ENCODE data around the gene EEA1.

The EEA1 gene

GRCh38 chr12:92938638-92939037 lies 9.5 kb upstream of the EEA1 start:
- in situ Hi-C loops (cut with MboI; ENCODE audit: low sequenced_read_pairs) = no loop called here

GRCh38 chr12:92938018-92938417 lies 8.9 kb upstream of the EEA1 start:
- in situ Hi-C loops (cut with MboI; ENCODE audit: low sequenced_read_pairs) = no loop called here

DNA sequence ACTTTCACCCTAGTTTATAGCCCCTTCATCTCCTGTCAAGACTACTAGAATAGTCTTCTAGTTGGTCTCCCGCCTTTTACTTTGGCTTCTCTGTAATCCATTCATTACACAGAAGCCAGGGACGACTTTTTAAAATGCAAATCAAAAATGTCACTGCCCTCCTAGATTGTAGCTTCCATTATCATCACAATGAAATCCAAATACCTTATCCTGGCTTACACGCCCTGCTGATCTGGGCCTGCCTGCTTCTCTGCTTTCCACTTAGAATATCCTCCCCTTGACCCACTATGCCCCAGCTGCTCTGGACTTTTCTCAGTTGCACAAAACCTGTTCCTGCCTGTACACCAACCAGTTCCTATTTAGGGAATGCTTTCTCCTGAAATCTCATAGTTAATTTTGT lies 4.5 kb upstream of the EEA1 start:
- in situ Hi-C loops (cut with MboI; ENCODE audit: low sequenced_read_pairs) = no loop called here

DNA sequence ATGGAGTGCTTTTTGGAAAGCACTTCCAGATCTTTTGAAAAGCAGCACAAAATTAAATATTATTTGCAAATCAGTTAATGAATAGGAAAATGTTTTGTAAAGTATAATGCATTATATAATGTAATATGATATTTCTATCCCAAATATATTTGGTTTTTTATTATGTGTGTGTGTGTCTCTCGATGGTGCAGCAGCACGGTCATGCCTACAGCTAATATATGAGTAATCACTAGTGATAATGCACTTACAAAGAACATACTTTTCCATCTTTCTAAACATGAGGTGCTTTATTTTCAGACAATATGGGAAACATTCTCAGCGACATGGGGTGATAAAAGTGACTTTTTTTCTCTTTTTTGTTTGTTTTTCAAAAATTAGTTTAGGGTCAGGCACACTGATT lies 1.3 kb upstream of the EEA1 start:
- in situ Hi-C loops (cut with MboI; ENCODE audit: low sequenced_read_pairs) = no loop called here

GRCh38 chr12:92929983-92930382 lies 888 bp upstream of the EEA1 start:
- in situ Hi-C loops (cut with MboI; ENCODE audit: low sequenced_read_pairs) = no loop called here

GRCh38 chr12:92928421-92928961 lies 604 bp downstream of the EEA1 start:
- in situ Hi-C loops (cut with MboI; ENCODE audit: low sequenced_read_pairs) = no loop called here

DNA sequence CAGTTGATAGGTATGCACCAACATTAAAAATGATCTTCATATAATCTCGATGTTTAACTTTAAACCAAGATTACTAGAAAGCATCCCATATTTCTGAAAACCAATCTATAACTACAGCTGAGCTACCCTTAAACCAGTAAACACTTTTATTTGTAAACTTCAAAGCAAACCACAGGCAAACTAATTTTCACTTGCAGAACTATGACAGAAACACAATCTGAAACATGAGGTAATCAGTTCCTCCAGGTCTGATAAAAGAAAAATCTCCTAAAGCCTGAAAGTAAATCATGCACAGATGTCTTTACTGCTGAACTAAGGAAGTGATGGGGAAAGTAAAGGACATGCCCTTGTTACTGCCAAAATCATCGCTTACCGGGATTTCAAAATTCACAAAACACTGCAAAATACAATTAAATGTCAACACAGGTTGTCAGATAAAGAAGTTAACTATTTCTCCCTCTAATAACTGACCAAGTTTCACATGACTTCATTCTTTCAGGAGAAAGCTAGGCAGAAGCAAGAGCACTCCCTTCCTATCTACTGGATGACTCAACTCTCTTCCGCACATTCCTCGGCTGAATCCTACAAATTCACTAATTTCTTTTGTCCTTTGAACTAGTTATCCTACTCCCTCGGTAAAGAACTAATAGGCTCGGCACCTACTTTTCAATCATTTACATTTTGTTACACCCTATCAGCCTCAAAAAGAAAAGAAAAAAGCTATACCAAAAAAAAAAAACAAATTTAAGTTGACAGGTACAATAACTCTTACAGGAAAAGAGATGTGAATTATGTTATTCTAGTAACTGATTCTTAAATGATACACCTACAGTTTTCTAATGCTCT lies 1.4 kb downstream of the EEA1 start:
- in situ Hi-C loops (cut with MboI; ENCODE audit: low sequenced_read_pairs) = no loop called here

- in situ Hi-C loops (cut with MboI; ENCODE audit: low sequenced_read_pairs) = no loop called here
Measured at GRCh38 chr12:92927055-92927435, 2.0 kb downstream of the EEA1 start.

DNA sequence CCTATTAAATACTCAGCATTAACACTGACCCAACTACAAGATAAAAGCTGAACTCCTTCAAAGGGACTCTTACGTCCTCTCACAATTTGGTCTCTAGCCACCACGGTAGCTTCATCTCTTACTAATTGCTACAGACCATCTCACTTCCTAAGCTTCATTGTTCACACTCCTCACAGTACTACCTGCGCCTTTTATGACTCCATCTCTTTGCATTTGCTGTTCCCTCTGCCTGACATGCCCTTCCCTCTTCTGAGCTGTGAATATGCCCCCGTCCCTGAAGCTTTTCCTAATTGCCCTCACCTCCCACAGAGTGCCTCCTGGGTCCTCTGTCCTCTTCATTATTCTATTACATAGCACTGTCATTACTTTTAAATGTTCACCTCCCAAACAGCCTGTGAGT lies 2.5 kb downstream of the EEA1 start:
- in situ Hi-C loops (cut with MboI; ENCODE audit: low sequenced_read_pairs) = no loop called here

DNA sequence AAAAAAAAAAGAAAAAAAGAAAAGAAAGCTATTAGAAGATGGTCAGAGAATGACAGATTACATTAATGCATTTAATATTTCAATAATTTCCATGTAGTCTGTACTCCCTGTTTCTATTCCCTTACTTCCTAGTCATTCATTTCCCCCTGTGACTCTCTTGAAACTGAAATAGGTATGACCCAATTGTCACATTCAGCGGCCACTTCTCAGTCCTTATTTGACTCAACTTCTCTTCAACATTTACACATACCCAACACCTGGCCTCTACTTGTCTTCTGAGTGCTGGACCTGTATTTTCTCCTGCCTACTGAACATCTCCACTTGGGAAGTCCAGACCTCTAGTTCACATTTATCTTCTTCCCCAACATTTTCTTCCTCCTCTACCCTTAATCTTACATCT lies 7.2 kb downstream of the EEA1 start:
- in situ Hi-C loops (cut with MboI; ENCODE audit: low sequenced_read_pairs) = no loop called here

DNA sequence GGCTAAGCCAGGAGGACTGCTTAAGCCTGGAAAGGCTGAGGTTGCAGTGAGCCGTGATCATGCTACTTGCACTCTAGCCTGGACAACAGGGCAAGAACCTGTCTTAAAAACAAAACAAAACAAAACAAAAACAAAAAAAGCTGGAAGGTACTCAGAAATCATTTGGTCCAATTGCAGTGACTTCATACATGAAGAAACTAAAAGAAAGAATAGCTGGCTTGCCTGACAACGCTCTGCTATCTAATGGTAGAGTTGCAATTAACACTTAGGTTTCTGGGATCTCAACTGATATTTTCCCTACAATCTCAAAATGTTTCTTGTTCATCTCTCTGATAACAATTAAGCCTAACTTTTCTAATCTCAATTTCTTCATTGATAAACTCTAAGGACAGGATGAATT lies 13.7 kb downstream of the EEA1 start:
- in situ Hi-C loops (cut with MboI; ENCODE audit: low sequenced_read_pairs) = no loop called here

GRCh38 chr12:92914170-92914569 lies 14.9 kb downstream of the EEA1 start:
- in situ Hi-C loops (cut with MboI; ENCODE audit: low sequenced_read_pairs) = no loop called here

- in situ Hi-C loops (cut with MboI; ENCODE audit: low sequenced_read_pairs) = no loop called here
Measured at GRCh38 chr12:92912672-92913071, 16.4 kb downstream of the EEA1 start.

DNA sequence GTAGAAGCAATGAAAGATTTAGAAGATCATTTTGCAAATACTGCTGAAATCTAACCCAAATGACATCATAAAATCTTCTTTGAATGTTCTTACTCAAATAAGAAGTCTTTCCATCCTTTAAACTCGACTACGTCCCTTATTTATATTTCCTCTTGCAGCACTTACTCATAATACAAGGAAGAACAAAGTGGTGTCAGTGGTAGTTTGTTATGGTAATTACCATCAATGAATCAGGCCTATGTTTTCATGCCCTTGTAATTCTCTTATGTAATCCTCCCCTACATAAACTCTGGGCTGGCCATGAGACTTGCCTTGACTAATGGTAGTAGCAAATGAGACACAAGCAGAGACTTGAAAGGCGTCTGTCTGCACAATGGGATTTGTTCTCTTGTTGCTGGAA lies 17.0 kb downstream of the EEA1 start:
- in situ Hi-C loops (cut with MboI; ENCODE audit: low sequenced_read_pairs) = no loop called here

GRCh38 chr12:92911339-92911738 lies 17.8 kb downstream of the EEA1 start:
- in situ Hi-C loops (cut with MboI; ENCODE audit: low sequenced_read_pairs) = no loop called here

DNA sequence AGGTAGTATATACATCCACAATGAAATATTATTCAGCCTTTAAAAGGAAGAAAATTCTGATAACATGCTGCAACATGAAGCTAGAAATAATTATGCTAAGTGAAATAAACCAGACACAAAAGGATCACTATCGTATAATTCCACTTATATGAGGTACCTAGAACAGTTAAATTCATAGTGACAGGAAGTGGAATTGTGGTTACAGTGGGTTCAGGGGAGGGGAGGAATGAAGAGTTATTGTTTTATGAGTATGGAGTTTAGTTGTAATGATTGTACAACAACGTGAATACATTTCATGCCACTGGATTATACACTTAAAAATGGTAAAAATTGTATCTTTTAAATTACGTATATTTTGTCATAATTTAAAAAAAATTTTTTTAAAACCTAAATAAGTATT lies 21.0 kb downstream of the EEA1 start:
- in situ Hi-C loops (cut with MboI; ENCODE audit: low sequenced_read_pairs) = no loop called here

GRCh38 chr12:92905811-92906554 lies 23.1 kb downstream of the EEA1 start:
- in situ Hi-C loops (cut with MboI; ENCODE audit: low sequenced_read_pairs) = no loop called here

DNA sequence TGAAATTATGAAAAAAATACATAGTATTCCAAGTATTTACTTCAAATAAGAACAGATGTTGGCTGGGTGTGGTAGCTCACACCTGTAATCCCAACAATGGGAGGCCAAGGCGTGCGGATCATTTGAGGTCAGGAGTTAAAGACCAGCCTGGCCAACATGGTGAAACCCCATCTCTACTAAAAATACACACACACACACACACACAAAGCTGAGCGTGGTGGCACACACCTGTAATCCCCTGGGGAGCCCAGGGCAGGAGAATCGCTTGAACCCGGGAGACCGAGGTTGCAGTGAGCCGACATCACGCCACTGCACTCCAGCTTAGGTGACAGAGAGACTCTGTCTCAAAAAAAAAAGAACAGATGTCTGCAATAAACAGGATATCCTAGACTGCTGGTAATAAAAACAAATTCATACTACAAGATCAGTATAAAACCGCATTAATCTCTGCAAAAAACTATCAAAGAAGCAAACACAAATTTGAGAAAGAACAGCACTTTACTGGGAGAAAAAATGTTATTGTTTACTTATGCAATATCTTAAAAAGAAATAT lies 23.8 kb downstream of the EEA1 start:
- in situ Hi-C loops (cut with MboI; ENCODE audit: low sequenced_read_pairs) = no loop called here

DNA sequence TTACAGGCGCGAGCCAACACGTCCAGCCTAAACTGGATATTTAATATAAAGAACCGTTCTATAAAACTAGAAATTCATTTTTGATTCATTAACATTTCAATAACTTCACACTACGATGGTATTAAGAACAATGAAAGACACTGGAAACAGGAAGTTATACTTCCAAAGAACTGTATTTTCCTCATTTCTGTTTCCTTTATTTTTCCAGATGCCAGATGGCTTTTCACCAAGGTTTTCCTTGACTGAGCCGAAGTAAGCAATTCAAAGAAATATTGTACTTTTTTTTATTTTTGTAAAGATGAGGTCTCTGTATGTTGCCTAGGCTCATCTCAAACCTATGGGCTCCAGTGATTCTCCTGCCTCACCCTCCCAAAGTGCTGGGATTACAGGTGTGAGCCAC lies 28.2 kb downstream of the EEA1 start:
- in situ Hi-C loops (cut with MboI; ENCODE audit: low sequenced_read_pairs) = no loop called here

GRCh38 chr12:92899386-92900001 lies 29.6 kb downstream of the EEA1 start:
- in situ Hi-C loops (cut with MboI; ENCODE audit: low sequenced_read_pairs) = no loop called here

DNA sequence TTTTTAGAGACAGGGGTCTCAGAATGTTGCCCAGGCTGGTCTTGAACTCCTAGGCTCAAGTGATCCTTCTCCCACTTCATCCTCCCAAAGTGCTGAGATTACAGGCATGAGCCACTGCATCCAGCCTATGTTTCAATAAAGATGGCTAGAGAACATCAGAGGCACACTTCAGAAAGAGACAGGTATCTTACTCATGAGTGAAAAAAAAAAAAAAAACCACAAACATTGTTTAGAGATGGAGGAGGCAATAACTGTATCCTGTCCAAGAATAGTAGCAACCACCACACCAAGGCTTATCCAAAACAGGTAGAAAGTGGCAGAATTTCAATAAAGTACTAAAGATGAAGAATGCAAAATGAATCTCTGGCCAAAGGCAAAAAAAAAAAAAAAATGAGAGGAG lies 30.3 kb downstream of the EEA1 start:
- in situ Hi-C loops (cut with MboI; ENCODE audit: low sequenced_read_pairs) = no loop called here
